Lower leg skin (tissue), 3 donors: ENCODE results near the gene OXTR.

ENCODE experiments used
- CTCF ChIP-seq, 3 donors: fragments of 450-650 bp; IDR thresholded peaks; one replicate each; pipeline ENCODE4 v1.5.1; 2016; ENCODE audit warnings: antibody characterized with exemption in 3 of 3, mild to moderate bottlenecking in 3 of 3, moderate library complexity in 2 of 3
- POLR2A ChIP-seq, 2 donors: fragments of 450-650 bp; IDR thresholded peaks; one replicate each; pipeline ENCODE4 v1.6.1; 2016 to 2017; ENCODE audit warnings: antibody characterized with exemption in 2 of 2, mild to moderate bottlenecking in 1 of 2, moderate library complexity in 1 of 2

DNA sequence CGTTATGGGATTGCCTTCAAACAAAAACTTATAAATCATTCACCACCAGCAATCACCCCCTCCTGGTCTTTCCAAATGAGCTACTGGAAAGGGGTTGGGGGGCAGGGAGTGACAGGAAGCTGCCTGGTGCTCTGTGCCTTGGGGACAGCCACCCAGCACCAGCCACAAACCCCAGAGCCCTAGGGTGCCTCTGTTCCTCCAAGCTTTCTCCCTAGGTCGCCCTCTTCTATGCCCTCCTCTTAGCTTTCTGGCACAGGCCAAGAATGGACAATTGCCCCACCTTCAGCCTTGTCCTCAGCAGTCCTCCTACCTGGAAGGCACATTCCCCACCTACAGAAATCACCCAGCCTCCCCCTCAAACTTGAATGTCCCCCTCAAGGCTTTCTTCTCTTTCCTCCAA, 3.3 kb downstream of the OXTR start:
- no peak for TF ChIP-seq CTCF (IDR thresholded peaks at IDR 0.05)
- no peak for TF ChIP-seq POLR2A (IDR thresholded peaks at IDR 0.05)
